HEK293 (cell line): ENCODE results near the gene RAD52.

Experiments used
- FEZF1 ChIP-seq: fragments of 450-650 bp; formaldehyde crosslinking; IDR thresholded peaks from 2 replicates; pipeline ENCODE4 v1.5.1; 2016; ENCODE audit warnings: missing biosample characterization, missing genetic modification characterization
- IKZF3 ChIP-seq: fragments of 450-650 bp; IDR thresholded peaks from 2 replicates; pipeline ENCODE4 v1.5.0; 2018; ENCODE audit warnings: missing biosample characterization, mild to moderate bottlenecking, missing genetic modification characterization, moderate library complexity
- INSM2 ChIP-seq: fragments of 450-650 bp; formaldehyde crosslinking; IDR thresholded peaks from 2 replicates; pipeline ENCODE4 v1.5.1; 2016; ENCODE audit warnings: missing biosample characterization, missing genetic modification characterization
- MYNN ChIP-seq: fragments of 450-650 bp; formaldehyde crosslinking; IDR thresholded peaks from 2 replicates; pipeline ENCODE4 v1.5.1; 2016; ENCODE audit warnings: missing biosample characterization, missing genetic modification characterization, borderline replicate concordance
- MZF1 ChIP-seq: fragments of 450-650 bp; formaldehyde crosslinking; IDR thresholded peaks from 2 replicates; pipeline ENCODE4 v1.5.1; 2017; ENCODE audit warnings: missing biosample characterization, missing genetic modification characterization, borderline replicate concordance
- REST ChIP-seq: fragments of 450-650 bp; formaldehyde crosslinking; IDR thresholded peaks from 2 replicates; pipeline ENCODE4 v1.5.1; 2016; ENCODE audit warnings: missing biosample characterization, missing genetic modification characterization
- ZBTB20 ChIP-seq: fragments of 450-650 bp; formaldehyde crosslinking; IDR thresholded peaks from 2 replicates; pipeline ENCODE4 v1.5.1; 2016; ENCODE audit warnings: missing biosample characterization, missing genetic modification characterization
- ZBTB8A ChIP-seq: fragments of 450-650 bp; formaldehyde crosslinking; IDR thresholded peaks from 2 replicates; pipeline ENCODE4 v1.5.1; 2016; ENCODE audit warnings: missing biosample characterization, missing genetic modification characterization
- ZFP37 ChIP-seq: fragments of 450-650 bp; formaldehyde crosslinking; IDR thresholded peaks from 2 replicates; pipeline ENCODE4 v1.5.1; 2016; ENCODE audit warnings: missing biosample characterization, missing genetic modification characterization
- ZFP41 ChIP-seq: fragments of 450-650 bp; formaldehyde crosslinking; IDR thresholded peaks from 2 replicates; pipeline ENCODE4 v1.5.1; 2016; ENCODE audit warnings: missing biosample characterization, missing genetic modification characterization, borderline replicate concordance
- ZNF10 ChIP-seq: fragments of 450-650 bp; formaldehyde crosslinking; IDR thresholded peaks from 2 replicates; pipeline ENCODE4 v1.5.1; 2017; ENCODE audit warnings: missing biosample characterization, missing genetic modification characterization
- ZNF19 ChIP-seq: fragments of 450-650 bp; formaldehyde crosslinking; IDR thresholded peaks from 2 replicates; pipeline ENCODE4; 2016; ENCODE audit warnings: missing biosample characterization, missing genetic modification characterization, low read depth
- ZNF23 ChIP-seq: fragments of 450-650 bp; formaldehyde crosslinking; IDR thresholded peaks from 2 replicates; pipeline ENCODE4 v1.5.1; 2016; ENCODE audit warnings: missing biosample characterization, missing genetic modification characterization, borderline replicate concordance
- ZNF335 ChIP-seq: fragments of 450-650 bp; formaldehyde crosslinking; conservative IDR thresholded peaks from 2 replicates; pipeline ENCODE4 v1.5.1; 2016; ENCODE audit warnings: missing biosample characterization, missing genetic modification characterization
- ZNF350 ChIP-seq: fragments of 450-650 bp; formaldehyde crosslinking; IDR thresholded peaks from 2 replicates; pipeline ENCODE4 v1.5.0; 2017; ENCODE audit warnings: missing biosample characterization, mild to moderate bottlenecking, missing genetic modification characterization
- ZNF37A ChIP-seq: fragments of 450-650 bp; IDR thresholded peaks from 2 replicates; pipeline ENCODE4 v1.5.1; 2018; ENCODE audit warnings: missing biosample characterization, missing genetic modification characterization
- ZNF391 ChIP-seq: fragments of 450-650 bp; formaldehyde crosslinking; IDR thresholded peaks from 2 replicates; pipeline ENCODE4 v1.5.1; 2016; ENCODE audit warnings: low read depth, missing biosample characterization, missing genetic modification characterization, borderline replicate concordance
- ZNF521 ChIP-seq: fragments of 450-650 bp; formaldehyde crosslinking; IDR thresholded peaks from 2 replicates; pipeline ENCODE4 v1.5.1; 2017; ENCODE audit warnings: missing biosample characterization, mild to moderate bottlenecking, missing genetic modification characterization
- ZNF561 ChIP-seq: fragments of 450-650 bp; IDR thresholded peaks from 2 replicates; pipeline ENCODE4 v1.5.1; 2018; ENCODE audit warnings: missing biosample characterization, missing genetic modification characterization, borderline replicate concordance
- ZNF580 ChIP-seq: fragments of 450-650 bp; formaldehyde crosslinking; IDR thresholded peaks from 2 replicates; pipeline ENCODE4 v1.5.1; 2016; ENCODE audit warnings: missing biosample characterization, missing genetic modification characterization
- ZNF658 ChIP-seq: fragments of 450-650 bp; formaldehyde crosslinking; IDR thresholded peaks from 2 replicates; pipeline ENCODE4; 2016; ENCODE audit warnings: missing biosample characterization, missing genetic modification characterization
- ZNF785 ChIP-seq: fragments of 450-650 bp; formaldehyde crosslinking; IDR thresholded peaks from 2 replicates; pipeline ENCODE4 v1.5.1; 2016; ENCODE audit warnings: missing biosample characterization, missing genetic modification characterization
- ZSCAN30 ChIP-seq: fragments of 450-650 bp; IDR thresholded peaks from 2 replicates; pipeline ENCODE4 v1.5.1; 2018; ENCODE audit warnings: missing biosample characterization, mild to moderate bottlenecking, missing genetic modification characterization, moderate library complexity
- ZXDB ChIP-seq: fragments of 450-650 bp; formaldehyde crosslinking; IDR thresholded peaks from 2 replicates; pipeline ENCODE4 v1.5.1; 2016; ENCODE audit warnings: missing biosample characterization, missing genetic modification characterization
- TF ChIP-seq, protein P1 (sequence below): fragments of 450-650 bp; formaldehyde crosslinking; IDR thresholded peaks from 2 replicates; pipeline ENCODE4 v1.5.1; 2016; ENCODE audit warnings: missing biosample characterization, missing genetic modification characterization
- TF ChIP-seq, protein P2 (sequence below): sonication (generic); formaldehyde crosslinking; IDR thresholded peaks from 2 replicates; pipeline ENCODE4 v1.8.1; 2022; ENCODE audit warnings: mild to moderate bottlenecking, moderate library complexity, missing genetic modification reagents
- TF ChIP-seq, protein P3 (sequence below): fragments of 450-650 bp; formaldehyde crosslinking; IDR thresholded peaks from 2 replicates; pipeline ENCODE4 v1.5.1; 2016; ENCODE audit warnings: missing biosample characterization, missing genetic modification characterization
- TF ChIP-seq, protein P4 (sequence below): fragments of 450-650 bp; formaldehyde crosslinking; IDR thresholded peaks from 2 replicates; pipeline ENCODE4; 2016; ENCODE audit warnings: missing biosample characterization, missing genetic modification characterization

Gene RAD52

DNA sequence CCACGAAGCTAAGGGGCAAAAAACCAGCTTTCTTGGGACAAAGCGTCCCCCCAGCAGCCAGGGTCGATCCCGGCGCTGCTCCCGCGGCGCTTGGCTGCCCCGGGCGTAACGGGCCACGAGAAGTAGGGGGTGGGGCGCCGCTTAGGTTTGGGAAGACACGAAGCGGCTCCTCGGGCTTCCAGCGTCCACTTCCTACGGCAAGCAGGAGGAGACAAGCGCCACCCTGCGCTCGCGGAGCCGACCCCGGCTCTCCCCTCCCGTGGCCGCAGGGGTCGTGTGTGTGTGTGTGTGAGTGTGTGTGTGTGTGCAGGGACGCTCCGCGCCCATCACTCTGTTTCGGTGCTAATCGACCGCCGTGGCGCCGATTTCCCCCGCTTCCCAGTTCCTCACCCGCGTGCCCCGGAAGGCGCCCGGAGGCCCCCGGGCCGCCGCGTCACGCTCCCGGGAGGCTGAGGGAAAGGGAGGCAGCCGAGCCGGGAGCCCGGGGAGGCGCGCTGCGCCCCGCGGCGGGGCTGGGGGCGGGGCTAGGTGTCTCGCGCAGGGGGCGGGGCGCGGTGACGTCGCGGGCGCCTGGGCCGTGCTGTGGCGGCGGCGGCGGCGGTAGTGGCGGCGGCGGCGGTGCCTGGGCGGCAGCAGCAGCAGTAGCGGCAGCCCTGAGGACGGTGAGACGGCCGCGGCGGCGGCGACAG, 41.3 kb upstream of the RAD52 start, which contains the start of gene ERC1 (continued):
- TF ChIP-seq MYNN (tag by site-specific recombination) = peak; percentile 46; the same call in 1 of the 2 replicates
- TF ChIP-seq ZNF391 = peak; percentile 91; the same call in 1 of the 2 replicates
- TF ChIP-seq ZFP41 (tag by site-specific recombination) = no peak
- TF ChIP-seq ZNF350 (tag by site-specific recombination) = no peak
- TF ChIP-seq ZXDB (tag by site-specific recombination) = peak; percentile 98
- TF ChIP-seq REST = peak; percentile 44; the same call in 1 of the 2 replicates
- TF ChIP-seq ZNF580 (tag by site-specific recombination) = peak; percentile 83
- TF ChIP-seq ZNF521 (tag by site-specific recombination) = no peak
- TF ChIP-seq, protein P1, sequence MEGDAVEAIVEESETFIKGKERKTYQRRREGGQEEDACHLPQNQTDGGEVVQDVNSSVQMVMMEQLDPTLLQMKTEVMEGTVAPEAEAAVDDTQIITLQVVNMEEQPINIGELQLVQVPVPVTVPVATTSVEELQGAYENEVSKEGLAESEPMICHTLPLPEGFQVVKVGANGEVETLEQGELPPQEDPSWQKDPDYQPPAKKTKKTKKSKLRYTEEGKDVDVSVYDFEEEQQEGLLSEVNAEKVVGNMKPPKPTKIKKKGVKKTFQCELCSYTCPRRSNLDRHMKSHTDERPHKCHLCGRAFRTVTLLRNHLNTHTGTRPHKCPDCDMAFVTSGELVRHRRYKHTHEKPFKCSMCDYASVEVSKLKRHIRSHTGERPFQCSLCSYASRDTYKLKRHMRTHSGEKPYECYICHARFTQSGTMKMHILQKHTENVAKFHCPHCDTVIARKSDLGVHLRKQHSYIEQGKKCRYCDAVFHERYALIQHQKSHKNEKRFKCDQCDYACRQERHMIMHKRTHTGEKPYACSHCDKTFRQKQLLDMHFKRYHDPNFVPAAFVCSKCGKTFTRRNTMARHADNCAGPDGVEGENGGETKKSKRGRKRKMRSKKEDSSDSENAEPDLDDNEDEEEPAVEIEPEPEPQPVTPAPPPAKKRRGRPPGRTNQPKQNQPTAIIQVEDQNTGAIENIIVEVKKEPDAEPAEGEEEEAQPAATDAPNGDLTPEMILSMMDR (tag by site-specific recombination) = peak; percentile 97
- TF ChIP-seq, protein P2, sequence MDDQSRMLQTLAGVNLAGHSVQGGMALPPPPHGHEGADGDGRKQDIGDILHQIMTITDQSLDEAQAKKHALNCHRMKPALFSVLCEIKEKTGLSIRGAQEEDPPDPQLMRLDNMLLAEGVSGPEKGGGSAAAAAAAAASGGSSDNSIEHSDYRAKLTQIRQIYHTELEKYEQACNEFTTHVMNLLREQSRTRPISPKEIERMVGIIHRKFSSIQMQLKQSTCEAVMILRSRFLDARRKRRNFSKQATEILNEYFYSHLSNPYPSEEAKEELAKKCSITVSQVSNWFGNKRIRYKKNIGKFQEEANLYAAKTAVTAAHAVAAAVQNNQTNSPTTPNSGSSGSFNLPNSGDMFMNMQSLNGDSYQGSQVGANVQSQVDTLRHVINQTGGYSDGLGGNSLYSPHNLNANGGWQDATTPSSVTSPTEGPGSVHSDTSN (CRISPR knock-in tag) = 0 out of 2 replicates have a peak, but pooled peaks have one; percentile 7
- peak; percentile 66; the same call in 1 of the 2 replicates for TF ChIP-seq ZNF10 (tag by site-specific recombination)
- no peak for TF ChIP-seq ZNF19 (tag by site-specific recombination)
- peak; percentile 99 for TF ChIP-seq ZBTB8A (tag by site-specific recombination)
- TF ChIP-seq ZNF658 (tag by site-specific recombination) = peak; percentile 84
- peak; percentile 87 for TF ChIP-seq ZFP37 (tag by site-specific recombination)
- peak; percentile 55; the same call in 1 of the 2 replicates for TF ChIP-seq ZNF23 (tag by site-specific recombination)
- TF ChIP-seq ZSCAN30 = peak; percentile 94
- peak; percentile 98 for TF ChIP-seq ZNF335 (tag by site-specific recombination)
- TF ChIP-seq ZNF561 (tag by site-specific recombination) = peak; percentile 94
- TF ChIP-seq, protein P3, sequence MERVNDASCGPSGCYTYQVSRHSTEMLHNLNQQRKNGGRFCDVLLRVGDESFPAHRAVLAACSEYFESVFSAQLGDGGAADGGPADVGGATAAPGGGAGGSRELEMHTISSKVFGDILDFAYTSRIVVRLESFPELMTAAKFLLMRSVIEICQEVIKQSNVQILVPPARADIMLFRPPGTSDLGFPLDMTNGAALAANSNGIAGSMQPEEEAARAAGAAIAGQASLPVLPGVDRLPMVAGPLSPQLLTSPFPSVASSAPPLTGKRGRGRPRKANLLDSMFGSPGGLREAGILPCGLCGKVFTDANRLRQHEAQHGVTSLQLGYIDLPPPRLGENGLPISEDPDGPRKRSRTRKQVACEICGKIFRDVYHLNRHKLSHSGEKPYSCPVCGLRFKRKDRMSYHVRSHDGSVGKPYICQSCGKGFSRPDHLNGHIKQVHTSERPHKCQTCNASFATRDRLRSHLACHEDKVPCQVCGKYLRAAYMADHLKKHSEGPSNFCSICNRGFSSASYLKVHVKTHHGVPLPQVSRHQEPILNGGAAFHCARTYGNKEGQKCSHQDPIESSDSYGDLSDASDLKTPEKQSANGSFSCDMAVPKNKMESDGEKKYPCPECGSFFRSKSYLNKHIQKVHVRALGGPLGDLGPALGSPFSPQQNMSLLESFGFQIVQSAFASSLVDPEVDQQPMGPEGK (tag by site-specific recombination) = peak; percentile 98
- peak; percentile 98 for TF ChIP-seq ZBTB20 (tag by site-specific recombination)
- TF ChIP-seq ZNF37A (tag by site-specific recombination) = peak; percentile 38
- peak; percentile 99 for TF ChIP-seq IKZF3 (tag by site-specific recombination)
- TF ChIP-seq FEZF1 (tag by site-specific recombination) = peak; percentile 43; the same call in 1 of the 2 replicates
- TF ChIP-seq, protein P4, sequence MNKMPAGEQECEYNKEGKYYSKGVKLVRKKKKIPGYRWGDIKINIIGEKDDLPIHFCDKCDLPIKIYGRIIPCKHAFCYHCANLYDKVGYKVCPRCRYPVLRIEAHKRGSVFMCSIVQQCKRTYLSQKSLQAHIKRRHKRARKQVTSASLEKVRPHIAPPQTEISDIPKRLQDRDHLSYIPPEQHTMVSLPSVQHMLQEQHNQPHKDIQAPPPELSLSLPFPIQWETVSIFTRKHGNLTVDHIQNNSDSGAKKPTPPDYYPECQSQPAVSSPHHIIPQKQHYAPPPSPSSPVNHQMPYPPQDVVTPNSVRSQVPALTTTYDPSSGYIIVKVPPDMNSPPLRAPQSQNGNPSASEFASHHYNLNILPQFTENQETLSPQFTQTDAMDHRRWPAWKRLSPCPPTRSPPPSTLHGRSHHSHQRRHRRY = peak; percentile 87
- TF ChIP-seq INSM2 (tag by site-specific recombination) = peak; percentile 84
- peak; percentile 95 for TF ChIP-seq ZNF785
- peak; percentile 44; the same call in 1 of the 2 replicates for TF ChIP-seq MZF1 (tag by site-specific recombination)
